AG10803 (cell line): ENCODE measurements around the gene BAG2.

Experiments used
- DNase-seq: peaks from one replicate; pipeline ENCODE4 v3.0.0; 2010; ENCODE audit warnings: low read depth
- H3K4me3 ChIP-seq: 2 replicates; pipeline ENCODE4 v1.5.1; 2011; ENCODE audit warnings: mild to moderate bottlenecking, low read length, control low read depth
- CTCF ChIP-seq: conservative IDR thresholded peaks from 2 replicates; pipeline ENCODE4 v1.5.1; 2011; ENCODE audit warnings: mild to moderate bottlenecking, low read length, control low read depth, inconsistent platforms

The BAG2 gene

GRCh38 chr6:57172136-57173055 is at the start of gene BAG2:
Gene BAG2, plus strand, starts transcription at chr6:57172326. Its CDS starts 372 bp downstream, at chr6:57172698.
- peak; percentile 88 for DNase-seq
- no peak; the same call in 1 of the 2 replicates for TF ChIP-seq CTCF

GRCh38 chr6:57123111-57123510 is 49.0 kb upstream of the BAG2 start:
- no peak overlapping the region for H3K4me3 ChIP-seq
- TF ChIP-seq CTCF, result no peak
- no peak for DNase-seq

More at GRCh38 chr6:57172136-57173055, at the start of gene BAG2:
- H3K4me3 ChIP-seq, result peak within 1 kb of the TSS; percentile 92

DNA sequence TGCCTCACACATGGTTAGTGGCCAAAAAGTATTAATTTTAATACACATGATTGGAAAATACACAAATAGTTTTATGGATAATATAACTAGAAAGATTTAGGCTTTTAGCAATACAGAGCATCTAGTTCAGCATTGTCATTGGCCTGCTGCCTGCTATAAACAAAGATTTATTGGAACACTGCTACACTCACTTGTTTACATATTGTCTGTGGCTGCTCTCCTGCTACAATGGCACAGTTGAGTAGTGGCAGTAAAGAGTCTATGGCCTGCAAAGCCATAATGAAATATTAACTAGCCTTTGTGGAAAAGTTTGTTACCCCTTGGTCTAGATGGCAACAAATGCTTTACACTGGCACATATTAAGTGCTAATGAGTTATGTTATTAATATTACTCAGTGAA is 44.4 kb upstream of the BAG2 start:
- no peak for TF ChIP-seq CTCF
- H3K4me3 ChIP-seq, result no peak overlapping the region
- DNase-seq, result no peak

DNA sequence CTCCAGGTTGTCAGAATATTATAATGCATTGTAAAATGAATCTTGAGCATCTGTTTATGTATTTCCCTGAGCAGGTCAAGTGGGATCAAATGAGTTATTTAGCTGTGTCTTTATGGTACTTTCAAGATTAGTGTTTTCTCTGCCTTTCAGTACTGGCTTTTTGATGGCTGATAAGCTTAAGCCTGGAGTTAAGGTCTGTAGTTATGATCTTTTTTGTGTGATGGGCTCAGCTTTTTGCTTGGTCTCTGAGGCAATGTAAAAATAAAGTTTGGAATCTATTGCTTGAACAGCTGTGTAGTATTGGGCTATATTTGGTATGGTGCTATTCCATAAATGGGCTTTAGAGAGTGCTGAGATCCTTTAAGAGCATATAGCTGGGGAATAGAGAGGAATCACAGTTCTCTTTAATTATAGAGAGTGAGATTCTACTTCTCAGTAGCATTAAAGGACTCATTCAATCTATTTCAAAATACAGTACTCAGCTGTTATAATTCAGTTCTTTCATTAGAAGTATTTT is 41.4 kb upstream of the BAG2 start:
- H3K4me3 ChIP-seq, result no peak overlapping the region
- TF ChIP-seq CTCF, result 0 out of 2 replicates have a peak, but pooled peaks have one; percentile 4
- DNase-seq, result peak; percentile 7

- H3K4me3 ChIP-seq, result no peak overlapping the region
- no peak for TF ChIP-seq CTCF
- DNase-seq, result no peak
Measured at GRCh38 chr6:57134954-57135353, 37.2 kb upstream of the BAG2 start.

DNA sequence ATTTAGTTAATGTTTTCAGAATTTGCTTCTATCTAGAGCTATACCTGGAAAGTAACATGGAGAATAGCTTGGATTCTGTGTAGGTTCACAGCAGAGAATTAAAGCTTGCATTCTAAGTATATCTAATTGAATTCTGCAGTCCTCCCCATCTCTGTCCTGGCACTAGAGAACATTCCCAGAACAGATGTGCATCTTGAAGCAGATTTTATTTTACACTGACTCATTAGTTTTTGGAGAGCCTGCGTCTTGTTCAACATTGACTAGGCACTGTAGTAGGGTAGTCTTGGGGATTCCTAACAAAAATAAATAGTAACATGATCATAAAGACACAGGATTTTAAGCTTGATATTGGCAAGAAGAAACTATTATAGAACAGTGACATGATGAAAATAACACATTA is 36.2 kb upstream of the BAG2 start:
- DNase-seq, result peak; percentile 62
- no peak overlapping the region for H3K4me3 ChIP-seq
- TF ChIP-seq CTCF, result no peak

- TF ChIP-seq CTCF, result no peak
- DNase-seq, result no peak
- no peak overlapping the region for H3K4me3 ChIP-seq
Measured at GRCh38 chr6:57137350-57137749, 34.8 kb upstream of the BAG2 start.
